Endothelial cell (in vitro differentiated cells): ENCODE measurements around the gene NCR3LG1. TPM values are rescaled to one million over a fixed set of nuclear protein-coding genes. Genes with fewer than 3 reads are reported as not detected.

Experiments
- DNase-seq: peaks from one replicate; pipeline ENCODE4 v3.0.0; 2021; ENCODE audit warnings: low spot score
- H3K27ac Mint-ChIP-seq: one replicate; pipeline ENCODE4 v1.8.0; 2021; ENCODE audit warnings: mixed read lengths, inconsistent platforms; ENCODE audit not compliant: unreplicated experiment
- H3K27me3 Mint-ChIP-seq: one replicate; pipeline ENCODE4 v1.8.0; 2021; ENCODE audit warnings: mild to moderate bottlenecking, moderate library complexity, mixed read lengths, inconsistent platforms; ENCODE audit not compliant: unreplicated experiment
- H3K36me3 Mint-ChIP-seq: one replicate; pipeline ENCODE4 v1.8.0; 2021; ENCODE audit warnings: mild to moderate bottlenecking, low read depth, mixed read lengths, inconsistent platforms; ENCODE audit not compliant: unreplicated experiment
- H3K4me1 Mint-ChIP-seq: one replicate; pipeline ENCODE4 v1.8.0; 2021; ENCODE audit warnings: mild to moderate bottlenecking, mixed read lengths, inconsistent platforms; ENCODE audit not compliant: unreplicated experiment
- H3K4me3 Mint-ChIP-seq: one replicate; pipeline ENCODE4 v1.8.0; 2021; ENCODE audit warnings: mild to moderate bottlenecking, mixed read lengths, inconsistent platforms; ENCODE audit not compliant: unreplicated experiment
- H3K9me3 Mint-ChIP-seq: one replicate; pipeline ENCODE4 v1.8.0; 2021; ENCODE audit warnings: mixed read lengths, inconsistent platforms; ENCODE audit not compliant: unreplicated experiment
- total RNA-seq: library from RNA; stranded (reverse); fragmentation: NEBNext Ultra II Directional; extraction: Animal tissue kit (Norgen Biotek cat#: 25700); gene quantifications from one replicate; pipeline ENCODE4 v1.2.1, GENCODE V29; 2021; ENCODE audit not compliant: unreplicated experiment
- TF ChIP-seq, protein P1 (sequence below): fragments of 200-600 bp; sonication (generic); IDR thresholded peaks from one replicate; pipeline ENCODE4 v1.5.0; 2021; ENCODE audit warnings: antibody characterized with exemption; ENCODE audit not compliant: unreplicated experiment

NCR3LG1 gene
- total RNA-seq, 1 donor from 2014 or later = 0.23 TPM

DNA sequence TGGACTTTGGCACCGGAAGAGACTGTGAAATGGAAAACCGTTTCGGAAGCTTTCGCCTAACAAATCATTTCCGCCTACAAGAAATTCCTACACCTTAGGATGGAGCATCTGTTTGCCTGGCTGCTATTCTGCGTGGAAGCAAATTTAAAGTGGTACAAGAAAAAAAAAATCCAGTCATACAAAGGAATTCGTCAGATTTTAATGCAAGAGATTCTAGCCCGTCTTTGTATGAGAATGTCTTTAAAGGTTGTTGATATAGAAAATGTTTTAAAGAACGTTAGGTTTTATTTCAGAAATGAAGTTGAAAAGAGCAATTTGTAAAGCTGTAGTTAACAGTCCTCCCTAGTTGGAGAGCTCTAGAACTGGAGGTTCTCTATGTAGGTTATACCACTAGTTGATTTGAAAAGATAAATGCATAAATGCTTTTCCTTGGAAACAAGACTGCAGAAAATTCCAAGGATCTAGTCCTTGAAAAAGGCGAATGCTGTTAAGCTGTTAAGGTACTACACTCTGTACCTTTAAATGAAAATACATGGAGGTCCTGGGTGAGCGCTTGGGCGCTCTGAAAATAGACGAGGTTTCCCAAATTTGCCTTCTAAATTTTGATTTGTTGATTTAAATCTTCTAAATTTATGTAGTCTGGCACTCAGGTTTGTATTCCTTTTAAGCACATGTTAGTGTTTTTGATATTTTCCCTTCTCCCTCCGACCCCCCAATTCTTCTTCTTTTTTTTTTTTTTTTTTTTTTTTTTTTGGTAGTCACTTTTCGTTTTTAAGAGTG is 2.4 kb downstream of the NCR3LG1 start:
- Mint-ChIP-seq H3K27ac (no peak overlapping the region), H3K36me3 (peaks cover 8% of the 10 kb centered on the region), H3K9me3 (no peaks in the 10 kb centered on the region), H3K4me1 (peaks cover 14% of the 10 kb centered on the region), H3K27me3 (peaks cover 16% of the 10 kb centered on the region), H3K4me3 (peak overlapping the region; percentile 70)
- TF ChIP-seq, protein P1, sequence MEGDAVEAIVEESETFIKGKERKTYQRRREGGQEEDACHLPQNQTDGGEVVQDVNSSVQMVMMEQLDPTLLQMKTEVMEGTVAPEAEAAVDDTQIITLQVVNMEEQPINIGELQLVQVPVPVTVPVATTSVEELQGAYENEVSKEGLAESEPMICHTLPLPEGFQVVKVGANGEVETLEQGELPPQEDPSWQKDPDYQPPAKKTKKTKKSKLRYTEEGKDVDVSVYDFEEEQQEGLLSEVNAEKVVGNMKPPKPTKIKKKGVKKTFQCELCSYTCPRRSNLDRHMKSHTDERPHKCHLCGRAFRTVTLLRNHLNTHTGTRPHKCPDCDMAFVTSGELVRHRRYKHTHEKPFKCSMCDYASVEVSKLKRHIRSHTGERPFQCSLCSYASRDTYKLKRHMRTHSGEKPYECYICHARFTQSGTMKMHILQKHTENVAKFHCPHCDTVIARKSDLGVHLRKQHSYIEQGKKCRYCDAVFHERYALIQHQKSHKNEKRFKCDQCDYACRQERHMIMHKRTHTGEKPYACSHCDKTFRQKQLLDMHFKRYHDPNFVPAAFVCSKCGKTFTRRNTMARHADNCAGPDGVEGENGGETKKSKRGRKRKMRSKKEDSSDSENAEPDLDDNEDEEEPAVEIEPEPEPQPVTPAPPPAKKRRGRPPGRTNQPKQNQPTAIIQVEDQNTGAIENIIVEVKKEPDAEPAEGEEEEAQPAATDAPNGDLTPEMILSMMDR = no peak
- DNase-seq = no peak

DNA sequence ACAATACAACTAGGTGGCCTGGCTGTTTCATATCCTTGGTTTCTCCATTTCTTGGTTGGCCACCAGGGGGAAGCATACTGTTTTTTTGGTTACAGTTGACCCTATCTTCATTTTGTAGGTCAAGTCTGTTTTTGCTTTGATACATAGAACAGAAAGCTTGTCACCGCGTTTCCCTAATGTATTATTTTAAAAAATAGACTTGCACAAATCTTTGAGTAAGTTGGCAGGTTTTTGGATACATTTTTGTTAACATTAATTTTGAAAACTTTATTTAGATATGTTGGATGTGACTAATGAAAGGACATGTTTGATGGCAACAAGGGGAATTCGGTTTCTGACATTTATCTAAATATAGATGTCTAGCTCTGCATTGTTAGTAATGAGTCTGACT is 3.0 kb downstream of the NCR3LG1 start:
- Mint-ChIP-seq H3K4me3 (no peak overlapping the region), H3K27ac (no peak overlapping the region), H3K27me3 (peaks cover 16% of the 10 kb centered on the region), H3K4me1 (peaks cover 14% of the 10 kb centered on the region), H3K36me3 (peaks cover 8% of the 10 kb centered on the region), H3K9me3 (no peaks in the 10 kb centered on the region)
- DNase-seq = peak; percentile 77
- TF ChIP-seq, protein P1 = peak; percentile 76

DNA sequence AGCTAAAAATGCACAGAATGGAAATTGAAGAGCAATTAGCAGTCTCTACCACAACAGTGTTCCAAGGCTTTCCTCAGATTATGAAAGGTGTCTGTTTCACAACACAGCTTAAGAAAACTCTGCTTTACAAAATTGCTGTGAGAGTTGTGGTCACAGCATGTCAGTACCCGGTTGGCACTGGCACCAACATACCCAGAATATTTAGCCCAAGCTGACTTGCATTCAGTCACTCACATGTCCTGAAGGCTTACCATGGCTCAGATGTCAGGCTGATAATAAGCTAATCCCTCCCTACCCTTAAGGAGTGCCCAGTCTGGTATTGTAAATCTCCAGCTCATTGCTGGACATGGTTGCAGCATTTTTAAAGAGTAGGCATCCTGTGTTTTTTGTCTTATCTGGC is 14.9 kb downstream of the NCR3LG1 start:
- Mint-ChIP-seq H3K4me3 (no peak overlapping the region), H3K36me3 (peaks cover 18% of the 10 kb centered on the region), H3K9me3 (peaks cover 10% of the 10 kb centered on the region), H3K27ac (no peak overlapping the region), H3K27me3 (peaks cover 9% of the 10 kb centered on the region), H3K4me1 (no peaks in the 10 kb centered on the region)
- TF ChIP-seq, protein P1 = no peak
- no peak for DNase-seq

DNA sequence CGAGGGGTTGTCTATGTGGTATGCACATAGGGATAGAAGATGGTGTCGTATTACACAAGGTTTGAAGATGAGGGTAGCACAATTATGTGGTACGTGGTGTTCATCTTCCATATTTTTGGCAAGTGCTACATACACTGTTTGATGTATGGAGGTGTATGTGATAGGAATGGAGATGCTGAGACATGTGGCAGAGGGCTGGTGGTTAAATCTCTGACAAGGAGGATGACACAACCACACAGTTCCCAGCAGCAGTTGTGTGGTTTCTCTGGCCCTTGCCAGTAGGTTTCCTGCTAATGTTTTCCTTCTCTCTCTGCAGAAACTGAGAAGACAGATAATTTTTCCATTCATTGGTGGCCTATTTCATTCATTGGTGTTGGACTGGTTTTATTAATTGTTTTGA is 17.0 kb downstream of the NCR3LG1 start:
- Mint-ChIP-seq H3K4me1 (no peaks in the 10 kb centered on the region), H3K27ac (peak overlapping the region; percentile 44), H3K36me3 (peaks cover 26% of the 10 kb centered on the region), H3K4me3 (peak overlapping the region; percentile 48), H3K27me3 (peaks cover 9% of the 10 kb centered on the region), H3K9me3 (peaks cover 22% of the 10 kb centered on the region)
- TF ChIP-seq, protein P1 = no peak
- no peak for DNase-seq

DNA sequence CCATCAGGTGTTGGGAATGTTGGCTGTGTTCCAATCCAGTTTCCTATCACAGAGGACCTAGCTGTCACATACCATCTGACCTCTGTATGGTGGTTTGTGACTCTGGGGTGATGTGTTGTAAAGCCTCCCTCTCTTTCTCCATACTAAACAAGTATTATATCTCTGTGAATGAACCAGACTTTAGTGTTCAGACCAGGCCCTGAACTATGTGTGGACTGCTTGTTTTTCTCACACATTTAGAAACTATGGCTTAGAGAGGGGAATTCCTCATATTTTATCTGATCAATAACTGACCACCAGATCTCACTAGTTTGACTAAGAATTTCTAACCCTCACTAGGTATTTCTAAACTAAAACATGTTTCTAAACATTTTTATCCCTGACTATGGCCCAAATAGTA is 17.5 kb downstream of the NCR3LG1 start:
- H3K9me3 Mint-ChIP-seq = peaks cover 22% of the 10 kb centered on the region
- peaks cover 9% of the 10 kb centered on the region for H3K27me3 Mint-ChIP-seq
- no peak overlapping the region for H3K27ac Mint-ChIP-seq
- H3K4me3 Mint-ChIP-seq = no peak overlapping the region
- H3K36me3 Mint-ChIP-seq = peaks cover 26% of the 10 kb centered on the region
- TF ChIP-seq, protein P1 = no peak
- H3K4me1 Mint-ChIP-seq = no peaks in the 10 kb centered on the region
- DNase-seq = no peak
